Body of pancreas (tissue), 4 donors: ENCODE results near the gene HAPLN2. TPM values are rescaled to one million over a fixed set of nuclear protein-coding genes. Genes with fewer than 3 reads are reported as not detected.

Source experiments
- ATAC-seq: fragments of 150-250 bp; one replicate; pipeline ENCODE4 v1.9.1; 2016
- DNase-seq, 4 donors: peaks; one replicate each; pipeline ENCODE4 v3.0.0-alpha.2; 2019
- H3K27ac ChIP-seq, 4 donors: fragments of 200-600 bp; sonication (generic); 1 replicate in 3 of 4; 2 replicates in 1 of 4; pipeline versions ENCODE4 v1.5.1 to v1.6.1; 2016 to 2019; ENCODE audit warnings: mild to moderate bottlenecking in 1 of 4, mixed read lengths in 1 of 4, moderate library complexity in 1 of 4
- H3K27me3 ChIP-seq, 2 donors: fragments of 200-600 bp; sonication (generic); one replicate each; pipeline ENCODE4 v1.6.0; 2016; ENCODE audit warnings: mild to moderate bottlenecking in 1 of 2
- H3K36me3 ChIP-seq, 2 donors: fragments of 200-600 bp; sonication (generic); replicated peaks in 1 of 2; 2 replicates each; pipeline ENCODE4 v1.5.1; 2016; ENCODE audit warnings: low read depth in 2 of 2; ENCODE audit not compliant: insufficient read depth in 1 of 2
- H3K4me1 ChIP-seq: fragments of 200-600 bp; sonication (generic); one replicate; pipeline ENCODE4 v1.6.0; 2016
- H3K4me3 ChIP-seq, 2 donors: fragments of 200-600 bp; sonication (generic); 1 replicate in 1 of 2; 2 replicates in 1 of 2; pipeline ENCODE4 v1.5.1; 2016 to 2019
- H3K9me3 ChIP-seq, 3 donors: fragments of 200-600 bp; sonication (generic); 1 replicate in 2 of 3; 2 replicates in 1 of 3; pipeline ENCODE4 v1.5.1; 2016
- CTCF ChIP-seq, 7 experiments: fragments of 450-650 bp in 4 of 7; fragments of 200-600 bp in 3 of 7; sonication (generic) in 3 of 7; IDR thresholded peaks; one replicate each; pipeline ENCODE4 v1.5.1; 2016 to 2019; ENCODE audit warnings: antibody characterized with exemption in 7 of 7
- POLR2A ChIP-seq, 3 donors: fragments of 450-650 bp; IDR thresholded peaks; one replicate each; pipeline ENCODE4 v1.6.1; 2016; ENCODE audit warnings: antibody characterized with exemption in 3 of 3, mild to moderate bottlenecking in 2 of 3
- WGBS, 2 donors: methylation state at CpG; one replicate each; pipeline ENCODE4 v1.1.5; 2017; 5-methylcytosine and 5-hydroxymethylcytosine counted together
- intact Hi-C: fragments of 100-400 bp; cut with DNase I; formaldehyde crosslinking; loops from one replicate; pipeline ENCODE4 v1.15.1; 2023
- total RNA-seq, 2 donors: library from RNA; depleted of rRNA; stranded (reverse); fragments of >200 nt; gene quantifications; one replicate each; pipeline ENCODE4 v1.1.0, GENCODE V29; 2016

Gene HAPLN2
- total RNA-seq, 2 donors from 2014 or later = not detected

GRCh38 chr1:156574039-156574633 is 45.1 kb upstream of the HAPLN2 start:
- H3K36me3 ChIP-seq = no peaks in the 10 kb centered on the region
- DNase-seq (no peak), ATAC-seq (no peak)
- H3K4me3 ChIP-seq = no peak overlapping the region
- no peak overlapping the region for H3K27ac ChIP-seq
- intact Hi-C loops = no loop called here
- peaks cover 10% of the 10 kb centered on the region for H3K4me1 ChIP-seq
- WGBS, 2 donors = 50% methylated on average over 2 of the region's 2 CpGs
- H3K9me3 ChIP-seq = no peaks in the 10 kb centered on the region
- no peaks in the 10 kb centered on the region for H3K27me3 ChIP-seq
- no peak for TF ChIP-seq CTCF (IDR thresholded peaks at IDR 0.05)
- no peak for TF ChIP-seq POLR2A (IDR thresholded peaks at IDR 0.05)

DNA sequence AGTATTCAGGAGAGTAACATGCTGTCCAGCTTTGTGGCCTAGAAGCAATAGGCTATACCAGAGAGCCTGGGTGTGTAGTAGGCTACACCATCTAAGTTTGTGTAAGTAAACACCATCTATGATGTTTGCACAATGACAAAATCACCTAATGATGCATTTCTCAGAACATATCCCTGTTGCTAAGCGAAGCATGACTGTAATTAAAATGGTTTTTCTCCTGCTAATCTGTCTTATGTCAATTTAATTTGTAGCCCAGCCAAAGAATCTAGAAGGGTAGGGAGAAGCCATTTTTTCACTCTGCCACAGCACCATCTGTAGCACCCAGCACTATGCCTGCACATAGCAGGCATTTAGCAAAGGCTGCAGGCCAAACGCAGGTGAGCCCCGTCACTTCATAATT is 41.7 kb upstream of the HAPLN2 start:
- DNase-seq = no peak
- WGBS, 2 donors = 78 to 80% methylated on average over 3 of the region's 3 CpGs
- H3K4me1 ChIP-seq = peaks cover 2% of the 10 kb centered on the region
- H3K27me3 ChIP-seq = no peaks in the 10 kb centered on the region
- H3K9me3 ChIP-seq = no peaks in the 10 kb centered on the region
- intact Hi-C loops = no loop called here
- ATAC-seq = peak; percentile 8
- TF ChIP-seq CTCF (IDR thresholded peaks at IDR 0.05) (no peak), POLR2A (IDR thresholded peaks at IDR 0.05) (no peak)
- H3K27ac ChIP-seq = no peak overlapping the region
- no peaks in the 10 kb centered on the region for H3K36me3 ChIP-seq
- H3K4me3 ChIP-seq = no peak overlapping the region

- TF ChIP-seq CTCF (IDR thresholded peaks at IDR 0.05) (no peak), POLR2A (IDR thresholded peaks at IDR 0.05) (no peak)
Observed at GRCh38 chr1:156578055-156578454, 41.2 kb upstream of the HAPLN2 start.

DNA sequence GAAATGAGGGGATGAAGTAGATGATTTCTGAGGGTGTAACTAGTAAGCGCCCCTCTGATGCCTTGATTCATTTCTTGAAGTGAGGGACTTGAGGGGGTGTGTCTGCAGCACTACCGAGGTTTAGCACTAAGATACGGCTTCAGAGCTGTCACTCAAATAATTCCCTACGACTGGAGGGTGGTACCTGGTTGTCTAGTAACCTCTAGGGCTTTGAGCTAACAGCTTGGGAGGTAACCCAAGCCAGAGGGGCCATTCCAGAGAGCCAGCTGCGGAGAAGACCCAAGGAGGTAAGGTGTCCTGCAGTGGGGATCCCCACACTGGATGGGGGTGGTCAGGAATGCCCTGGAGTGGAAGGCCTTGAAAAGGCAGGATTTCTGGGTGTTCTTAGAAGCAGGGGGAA is 39.7 kb upstream of the HAPLN2 start, which contains the start of gene TTC24:
Gene TTC24 (plus strand): TSS at position 252 of the 400 bp plus-strand sequence. CDS start 1,642 bp downstream, outside the sequence.
- Histone ChIP-seq H3K36me3 (no peaks in the 10 kb centered on the region), H3K4me3 (no peak within 1 kb of the TSS), H3K9me3 (no peaks in the 10 kb centered on the region), H3K4me1 (no peaks in the 10 kb centered on the region), H3K27me3 (no peaks in the 10 kb centered on the region), H3K27ac (no peak within 1 kb of the TSS)
- intact Hi-C loops = no loop called here
- DNase-seq (no peak), ATAC-seq (no peak)
- TF ChIP-seq POLR2A (IDR thresholded peaks at IDR 0.05) (no peak), CTCF (IDR thresholded peaks at IDR 0.05) (no peak)
- 69 to 73% methylated on average over 5 of the region's 5 CpGs for WGBS, 2 donors

More at GRCh38 chr1:156578055-156578454, 41.2 kb upstream of the HAPLN2 start:
- Histone ChIP-seq H3K36me3 (no peaks in the 10 kb centered on the region), H3K27ac (no peak overlapping the region), H3K4me1 (no peaks in the 10 kb centered on the region), H3K27me3 (no peaks in the 10 kb centered on the region), H3K9me3 (no peaks in the 10 kb centered on the region), H3K4me3 (no peak overlapping the region)
- no peak for ATAC-seq
- 49 to 54% methylated on average over 3 to 7 of the region's 7 CpGs for WGBS, 2 donors
- DNase-seq = no peak
- intact Hi-C loops = no loop called here
